Fibroblast of lung (primary cell): Measurements from ENCODE around the gene SLC17A4. TPM values are rescaled to one million over a fixed set of nuclear protein-coding genes. Genes with fewer than 3 reads are reported as not detected.

Experiments
- DNase-seq, 2 donors: peaks; one replicate each; pipeline versions ENCODE4 v3.0.0 to v3.0.0-alpha.2; 2010; ENCODE audit warnings: low read depth in 2 of 2
- H2AFZ ChIP-seq: 2 replicates; pipeline ENCODE4 v1.5.1; 2012; ENCODE audit warnings: low read length, control low read depth, inconsistent platforms
- H3K27ac ChIP-seq: 2 replicates; pipeline ENCODE4 v1.5.1; 2011; ENCODE audit warnings: low read length, control low read depth; ENCODE audit not compliant: insufficient read depth
- H3K27me3 ChIP-seq: 2 replicates; pipeline ENCODE4 v1.5.1; 2011; ENCODE audit warnings: mild to moderate bottlenecking, low read length; ENCODE audit not compliant: control insufficient read depth, insufficient read depth
- H3K36me3 ChIP-seq: 2 replicates; pipeline ENCODE4 v1.5.1; 2011; ENCODE audit warnings: low read length; ENCODE audit not compliant: control insufficient read depth, insufficient read depth
- H3K4me1 ChIP-seq: 2 replicates; pipeline ENCODE4 v1.5.1; 2011; ENCODE audit warnings: low read length; ENCODE audit not compliant: control insufficient read depth, insufficient read depth; ENCODE audit errors: extremely low read depth
- H3K4me2 ChIP-seq: 2 replicates; pipeline ENCODE4 v1.5.1; 2011; ENCODE audit warnings: low read length, control low read depth; ENCODE audit not compliant: insufficient read depth; ENCODE audit errors: extremely low read depth
- H3K4me3 ChIP-seq, 4 experiments: fragments of 200-600 bp in 1 of 4; sonication (generic) in 1 of 4; replicated peaks in 1 of 4; 2 replicates each; pipeline ENCODE4 v1.5.1; 2011 to 2016; ENCODE audit warnings: low read length in 4 of 4, low read depth in 3 of 4, mild to moderate bottlenecking in 3 of 4, control low read depth in 2 of 4, inconsistent platforms in 1 of 4, mixed read lengths in 1 of 4; ENCODE audit not compliant: insufficient read depth in 1 of 4; ENCODE audit errors: control extremely low read depth in 1 of 4
- H3K79me2 ChIP-seq: 2 replicates; pipeline ENCODE4 v1.5.1; 2012; ENCODE audit warnings: mild to moderate bottlenecking, low read length, inconsistent platforms; ENCODE audit not compliant: control insufficient read depth, insufficient read depth
- H3K9ac ChIP-seq: 2 replicates; pipeline ENCODE4 v1.5.1; 2011; ENCODE audit warnings: mild to moderate bottlenecking, low read length, control low read depth; ENCODE audit not compliant: insufficient read depth
- H3K9me3 ChIP-seq: 2 replicates; pipeline ENCODE4 v1.5.1; 2012; ENCODE audit warnings: low read depth, low read length; ENCODE audit not compliant: control insufficient read depth, insufficient read depth
- H4K20me1 ChIP-seq: 2 replicates; pipeline ENCODE4 v1.5.1; 2011; ENCODE audit warnings: low read length; ENCODE audit not compliant: control insufficient read depth, insufficient read depth; ENCODE audit errors: extremely low read depth
- EZH2 ChIP-seq: IDR thresholded peaks from 2 replicates; pipeline ENCODE4 v1.5.1; 2012; ENCODE audit warnings: low read length, control low read depth, mild to moderate bottlenecking; ENCODE audit errors: missing control alignments
- polyA minus RNA-seq: library from RNA; depleted of rRNA, polyadenylated mRNA; stranded (reverse); fragments of >200 nt; gene quantifications from 2 replicates; pipeline ENCODE4 v1.2.3, GENCODE V29; 2011; ENCODE audit warnings: low replicate concordance
- polyA plus RNA-seq, 2 donors: library from polyadenylated mRNA; depleted of rRNA in 1 of 2; stranded (reverse) in 1 of 2; unstranded in 1 of 2; fragments of >200 nt; gene quantifications; 2 replicates each; pipeline ENCODE4 v1.2.1, GENCODE V29; 2011 to 2012; ENCODE audit warnings: missing spikeins in 1 of 2
- total RNA-seq: library from RNA; depleted of rRNA; stranded (reverse); fragments of >200 nt; gene quantifications from 2 replicates; pipeline ENCODE4 v1.2.1, GENCODE V29; 2014
- TF ChIP-seq, protein P1 (sequence below), 2 donors: IDR thresholded peaks in 1 of 2; conservative IDR thresholded peaks in 1 of 2; 1 replicate in 1 of 2; 2 replicates in 1 of 2; pipeline ENCODE4 v1.5.1; 2011 to 2012; ENCODE audit warnings: low read length in 2 of 2, control low read depth in 1 of 2, inconsistent platforms in 1 of 2, low read depth in 1 of 2, mild to moderate bottlenecking in 1 of 2

SLC17A4 gene, protein sequence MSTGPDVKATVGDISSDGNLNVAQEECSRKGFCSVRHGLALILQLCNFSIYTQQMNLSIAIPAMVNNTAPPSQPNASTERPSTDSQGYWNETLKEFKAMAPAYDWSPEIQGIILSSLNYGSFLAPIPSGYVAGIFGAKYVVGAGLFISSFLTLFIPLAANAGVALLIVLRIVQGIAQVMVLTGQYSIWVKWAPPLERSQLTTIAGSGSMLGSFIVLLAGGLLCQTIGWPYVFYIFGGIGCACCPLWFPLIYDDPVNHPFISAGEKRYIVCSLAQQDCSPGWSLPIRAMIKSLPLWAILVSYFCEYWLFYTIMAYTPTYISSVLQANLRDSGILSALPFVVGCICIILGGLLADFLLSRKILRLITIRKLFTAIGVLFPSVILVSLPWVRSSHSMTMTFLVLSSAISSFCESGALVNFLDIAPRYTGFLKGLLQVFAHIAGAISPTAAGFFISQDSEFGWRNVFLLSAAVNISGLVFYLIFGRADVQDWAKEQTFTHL
- total RNA-seq (not detected in 2 replicates), polyA plus RNA-seq (not detected in 2 replicates), polyA minus RNA-seq (not detected in 2 replicates)
- not detected in 2 replicates for polyA plus RNA-seq (2012)

DNA sequence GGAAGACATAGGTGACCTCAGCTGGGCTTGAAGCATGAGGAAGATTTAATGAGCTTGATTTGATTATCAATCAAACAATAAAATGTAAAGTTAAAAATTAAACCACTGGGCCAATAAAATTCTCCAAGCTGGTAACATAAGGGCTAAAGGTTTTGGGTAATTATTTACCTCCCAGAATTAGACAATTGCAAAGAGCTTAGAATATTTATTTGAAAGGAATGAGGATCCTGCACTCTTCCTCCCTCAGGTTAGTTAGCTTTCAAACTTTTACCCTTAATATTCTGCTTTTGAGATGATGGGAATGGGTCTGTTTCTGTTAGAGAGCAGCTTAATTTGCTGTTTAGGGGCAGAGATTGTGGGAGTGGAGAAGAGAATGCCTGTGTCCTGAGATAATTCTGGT lies at the start of gene SLC17A4:
TSS of gene SLC17A4 (plus strand) at position 208 of the 400 bp plus-strand sequence. CDS start 7,221 bp downstream, outside the sequence.
- no peak for DNase-seq
- Histone ChIP-seq H4K20me1 (no peaks in the 10 kb centered on the region), H3K79me2 (no peaks in the 10 kb centered on the region), H3K4me2 (no peak within 1 kb of the TSS), H3K9me3 (no peaks in the 10 kb centered on the region), H3K9ac (no peak within 1 kb of the TSS), H3K27ac (no peak within 1 kb of the TSS), H2AFZ (no peak within 1 kb of the TSS), H3K4me1 (no peaks in the 10 kb centered on the region), H3K4me3 (no peak within 1 kb of the TSS), H3K36me3 (no peaks in the 10 kb centered on the region), H3K27me3 (no peaks in the 10 kb centered on the region)
- TF ChIP-seq, protein P1, sequence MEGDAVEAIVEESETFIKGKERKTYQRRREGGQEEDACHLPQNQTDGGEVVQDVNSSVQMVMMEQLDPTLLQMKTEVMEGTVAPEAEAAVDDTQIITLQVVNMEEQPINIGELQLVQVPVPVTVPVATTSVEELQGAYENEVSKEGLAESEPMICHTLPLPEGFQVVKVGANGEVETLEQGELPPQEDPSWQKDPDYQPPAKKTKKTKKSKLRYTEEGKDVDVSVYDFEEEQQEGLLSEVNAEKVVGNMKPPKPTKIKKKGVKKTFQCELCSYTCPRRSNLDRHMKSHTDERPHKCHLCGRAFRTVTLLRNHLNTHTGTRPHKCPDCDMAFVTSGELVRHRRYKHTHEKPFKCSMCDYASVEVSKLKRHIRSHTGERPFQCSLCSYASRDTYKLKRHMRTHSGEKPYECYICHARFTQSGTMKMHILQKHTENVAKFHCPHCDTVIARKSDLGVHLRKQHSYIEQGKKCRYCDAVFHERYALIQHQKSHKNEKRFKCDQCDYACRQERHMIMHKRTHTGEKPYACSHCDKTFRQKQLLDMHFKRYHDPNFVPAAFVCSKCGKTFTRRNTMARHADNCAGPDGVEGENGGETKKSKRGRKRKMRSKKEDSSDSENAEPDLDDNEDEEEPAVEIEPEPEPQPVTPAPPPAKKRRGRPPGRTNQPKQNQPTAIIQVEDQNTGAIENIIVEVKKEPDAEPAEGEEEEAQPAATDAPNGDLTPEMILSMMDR (conservative IDR thresholded peaks at IDR 0.05 in 1 of 2, IDR thresholded peaks at IDR 0.05 in 1 of 2; ENCODE audit: low read depth in 1 of 2, low read length in 2 of 2): no peak
- no peak for TF ChIP-seq EZH2

DNA sequence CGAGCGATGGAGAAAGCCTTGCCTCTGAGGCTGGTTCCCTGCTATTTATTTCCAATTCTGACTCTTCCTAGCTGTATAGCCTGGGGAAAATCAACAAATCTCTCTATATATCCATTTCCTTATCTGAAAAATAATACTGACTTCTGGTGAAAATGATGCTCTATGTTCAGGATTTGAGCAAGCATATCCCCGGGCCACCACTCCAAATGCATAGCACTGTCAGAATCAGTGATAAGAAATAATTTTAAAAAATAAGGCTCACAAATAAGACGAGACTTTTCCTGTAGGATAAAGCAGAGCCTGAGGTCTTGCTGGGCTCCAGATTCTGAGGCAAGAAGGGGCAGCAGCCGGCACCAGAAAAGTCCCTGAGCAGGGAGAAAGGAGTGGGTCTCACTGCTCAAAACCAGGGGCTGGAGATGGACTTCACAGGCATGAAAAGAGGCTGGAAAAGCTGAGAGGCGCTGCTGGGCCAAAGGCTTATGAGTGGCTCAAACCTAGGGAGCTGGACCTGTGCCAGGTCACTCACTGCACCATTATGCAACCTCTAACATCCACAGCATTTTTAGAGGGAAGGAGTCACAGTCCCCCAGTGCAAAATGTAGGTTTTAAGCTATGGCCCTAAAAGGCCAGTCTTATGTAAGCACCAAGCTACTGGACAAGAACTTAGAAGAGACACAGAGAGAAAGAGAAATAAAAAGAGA lies 48.1 kb upstream of the SLC17A4 start:
- Histone ChIP-seq H2AFZ (no peak overlapping the region), H3K27ac (no peak overlapping the region), H3K79me2 (no peaks in the 10 kb centered on the region), H3K27me3 (no peaks in the 10 kb centered on the region), H3K36me3 (no peaks in the 10 kb centered on the region), H3K9me3 (no peaks in the 10 kb centered on the region), H4K20me1 (no peaks in the 10 kb centered on the region), H3K4me2 (no peak overlapping the region), H3K4me1 (no peaks in the 10 kb centered on the region), H3K4me3 (no peak overlapping the region), H3K9ac (no peak overlapping the region)
- TF ChIP-seq EZH2: no peak
- TF ChIP-seq, protein P1 (conservative IDR thresholded peaks at IDR 0.05 in 1 of 2, IDR thresholded peaks at IDR 0.05 in 1 of 2; ENCODE audit: low read depth in 1 of 2, low read length in 2 of 2): no peak
- peak in 1 of 2 donors; percentile 3 for DNase-seq

DNA sequence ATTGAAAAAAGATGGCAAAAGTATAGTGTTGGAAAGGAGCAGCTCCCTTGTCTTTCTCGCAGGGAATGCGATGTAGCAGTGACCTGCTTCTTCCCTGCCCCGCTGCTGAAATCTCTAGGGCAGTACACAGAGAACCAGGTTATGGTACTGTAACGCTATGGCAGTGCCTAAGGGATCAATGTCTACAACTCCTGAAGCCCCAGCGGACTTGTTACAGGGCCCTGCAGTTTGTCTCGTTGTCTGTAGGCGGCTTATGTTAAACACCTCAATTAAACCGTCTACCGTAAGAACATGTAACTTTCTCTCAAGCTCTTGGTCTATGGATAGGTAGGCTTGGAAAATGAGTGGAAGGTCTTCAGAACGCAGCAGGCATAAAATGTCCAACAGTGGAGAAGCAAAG lies 44.8 kb upstream of the SLC17A4 start:
- no peaks in the 10 kb centered on the region for H3K4me1 ChIP-seq
- H4K20me1 ChIP-seq: no peaks in the 10 kb centered on the region
- no peaks in the 10 kb centered on the region for H3K9me3 ChIP-seq
- TF ChIP-seq, protein P1 (conservative IDR thresholded peaks at IDR 0.05 in 1 of 2, IDR thresholded peaks at IDR 0.05 in 1 of 2; ENCODE audit: low read depth in 1 of 2, low read length in 2 of 2): no peak
- no peak for TF ChIP-seq EZH2
- H3K79me2 ChIP-seq: no peaks in the 10 kb centered on the region
- H3K36me3 ChIP-seq: no peaks in the 10 kb centered on the region
- H3K27ac ChIP-seq: no peak overlapping the region
- no peaks in the 10 kb centered on the region for H3K27me3 ChIP-seq
- H3K4me3 ChIP-seq: no peak overlapping the region
- no peak overlapping the region for H3K9ac ChIP-seq
- no peak overlapping the region for H2AFZ ChIP-seq
- H3K4me2 ChIP-seq: no peak overlapping the region
- no peak for DNase-seq
